Activated CD4-positive, alpha-beta memory T cell treated with anti-CD3 and anti-CD28 coated beads, Interleukin-2, amount 10 ng/mL, durations not matched to agents 7 days and 5 days (primary cell): ENCODE results near the gene CASP7. TPM values are rescaled to one million over a fixed set of nuclear protein-coding genes. Genes with fewer than 3 reads are reported as not detected.
A peak's percentile ranks its signal among the peaks of the same experiment; 100 is the strongest.
"Not testable (repeated sequence)": the region's sequence is repeated elsewhere in the genome, so short reads cannot be mapped to it uniquely, and the experiment has no call there.

Experiments used
- CTCF ChIA-PET: fragments of 350-600 bp; sonication (Branson Sonifier 250); formaldehyde crosslinking; loops from one replicate; lab custom pipeline; 2021; ENCODE audit warnings: antibody characterized with exemption, inconsistent platforms; lab: Charles Lee
- POLR2A ChIA-PET: fragments of 350-600 bp; sonication (Branson Sonifier 250); formaldehyde crosslinking; loops from one replicate; lab custom pipeline; 2021; ENCODE audit warnings: antibody characterized with exemption; lab: Charles Lee
- DNase-seq: peaks from one replicate; pipeline ENCODE4 v3.0.0-alpha.2; 2020
- H3K27ac Mint-ChIP-seq: one replicate; pipeline ENCODE4 v1.8.0; 2021; ENCODE audit warnings: mild to moderate bottlenecking, mixed read lengths
- H3K27me3 Mint-ChIP-seq: one replicate; pipeline ENCODE4 v1.8.0; 2021; ENCODE audit warnings: mixed read lengths
- H3K36me3 Mint-ChIP-seq: one replicate; pipeline ENCODE4 v1.8.0; 2021; ENCODE audit warnings: low read depth, mixed read lengths
- H3K4me1 Mint-ChIP-seq: one replicate; pipeline ENCODE4 v1.8.0; 2021; ENCODE audit warnings: mixed read lengths
- H3K4me3 Mint-ChIP-seq: one replicate; pipeline ENCODE4 v1.8.0; 2021; ENCODE audit warnings: mild to moderate bottlenecking, mixed read lengths
- H3K9me3 Mint-ChIP-seq: one replicate; pipeline ENCODE4 v1.8.0; 2021; ENCODE audit warnings: mixed read lengths
- total RNA-seq, 2 experiments: library from RNA; stranded (reverse); gene quantifications; one replicate each; pipeline ENCODE4 v1.2.3, GENCODE V29; 2021

Gene CASP7
- total RNA-seq, 2 experiments from 2014 or later = 39.0 to 39.3 TPM

DNA sequence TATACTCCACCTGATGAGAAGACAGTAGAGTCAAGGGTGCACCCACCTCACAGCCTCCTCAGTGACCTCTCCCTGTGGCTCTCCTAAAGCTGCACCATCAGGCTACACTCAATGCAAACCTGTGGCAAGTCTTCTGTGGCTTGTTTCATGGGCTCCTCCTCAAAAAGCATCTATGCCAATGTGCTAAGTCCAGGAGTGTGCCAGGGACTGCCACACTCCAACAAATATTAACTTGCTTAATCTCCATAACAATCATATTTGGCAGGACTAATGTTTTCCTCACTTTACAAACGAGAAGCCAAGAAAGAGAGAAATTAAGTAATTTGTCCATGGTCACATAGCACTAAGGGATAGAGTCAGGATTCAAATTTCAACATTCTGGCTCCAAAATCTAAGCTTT lies 27.8 kb upstream of the CASP7 start:
- no peak for DNase-seq
- peaks cover 35% of the 10 kb centered on the region for H3K27me3 Mint-ChIP-seq
- H3K27ac Mint-ChIP-seq = no peak overlapping the region
- CTCF ChIA-PET = no interaction called here
- POLR2A ChIA-PET = no interaction called here
- no peak overlapping the region for H3K4me3 Mint-ChIP-seq
- no peaks in the 10 kb centered on the region for H3K36me3 Mint-ChIP-seq
- H3K4me1 Mint-ChIP-seq = no peaks in the 10 kb centered on the region
- H3K9me3 Mint-ChIP-seq = no peaks in the 10 kb centered on the region

DNA sequence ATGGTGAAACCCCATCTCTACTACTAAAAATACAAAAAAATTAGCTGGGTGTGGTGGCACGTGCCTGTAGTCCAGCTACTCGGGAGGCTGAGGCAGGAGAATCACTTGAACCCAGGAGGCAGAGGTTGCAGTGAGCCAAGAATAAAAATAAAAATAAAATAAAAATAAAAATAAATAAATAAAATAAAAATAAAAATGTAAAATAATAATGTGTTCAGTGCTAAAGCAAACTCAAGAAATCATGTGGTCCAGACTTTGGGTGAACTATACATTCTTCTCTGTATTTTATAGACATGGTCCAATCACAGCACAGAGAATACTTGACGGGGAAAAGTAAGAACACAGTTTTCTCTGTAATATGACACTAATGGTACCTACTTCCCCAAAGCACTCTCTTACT lies 27.3 kb upstream of the CASP7 start:
- H3K4me1 Mint-ChIP-seq, POLR2A ChIA-PET, H3K27ac Mint-ChIP-seq, H3K4me3 Mint-ChIP-seq, CTCF ChIA-PET, DNase-seq, H3K9me3 Mint-ChIP-seq, H3K36me3 Mint-ChIP-seq: not testable (repeated sequence)
- peaks cover 34% of the 10 kb centered on the region for H3K27me3 Mint-ChIP-seq

DNA sequence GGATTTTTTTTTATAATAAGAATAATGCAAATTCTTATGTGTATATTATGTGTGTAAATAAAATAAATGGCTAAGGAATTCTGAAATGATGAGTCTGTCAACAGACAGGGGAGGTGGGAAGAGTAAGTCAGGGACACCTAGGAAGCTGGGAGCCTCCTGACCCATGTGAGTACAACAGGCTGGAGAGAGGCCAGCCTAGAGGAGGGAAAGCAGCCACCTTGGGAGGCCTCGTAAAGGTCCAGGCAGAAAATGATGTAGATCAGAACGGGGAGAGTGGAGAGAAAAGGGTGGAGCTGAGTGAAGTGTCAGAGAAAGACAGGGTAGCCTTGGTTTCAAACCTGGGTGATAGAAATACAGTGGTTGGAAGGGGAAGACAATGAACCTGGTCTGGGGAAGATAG lies 22.8 kb upstream of the CASP7 start:
- H3K27ac Mint-ChIP-seq = no peak overlapping the region
- DNase-seq = no peak
- H3K27me3 Mint-ChIP-seq = peaks cover 34% of the 10 kb centered on the region
- ChIA-PET CTCF (interaction anchor here (1.1 kb wide), 1 partner anchor 22 kb away, joined by 3 read pairs; no protein-coding TSS in a partner anchor), POLR2A (no interaction called here)
- no peaks in the 10 kb centered on the region for H3K36me3 Mint-ChIP-seq
- H3K4me1 Mint-ChIP-seq = no peaks in the 10 kb centered on the region
- no peaks in the 10 kb centered on the region for H3K9me3 Mint-ChIP-seq
- H3K4me3 Mint-ChIP-seq = no peak overlapping the region

DNA sequence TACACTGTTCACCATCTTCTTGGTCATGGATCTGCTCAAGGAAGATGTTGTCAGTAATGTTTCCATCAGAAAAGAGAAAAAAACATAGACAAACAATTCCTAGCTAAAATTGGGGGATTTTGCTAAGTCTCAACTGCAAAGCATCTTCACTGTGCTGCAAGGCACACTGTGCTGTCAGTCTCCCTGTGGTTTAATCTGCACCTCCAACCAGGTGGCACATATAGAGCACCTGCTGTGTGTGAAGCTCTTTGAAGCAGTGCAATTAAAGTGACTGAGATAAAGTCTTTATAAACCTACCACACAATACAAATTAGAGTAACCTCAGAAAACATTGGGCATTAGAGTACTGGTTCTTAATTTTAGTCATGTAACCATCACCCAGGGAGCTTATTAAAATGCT lies 22.2 kb upstream of the CASP7 start:
- Mint-ChIP-seq H3K9me3 (no peaks in the 10 kb centered on the region), H3K27ac (no peak overlapping the region), H3K27me3 (peaks cover 35% of the 10 kb centered on the region), H3K36me3 (no peaks in the 10 kb centered on the region), H3K4me3 (no peak overlapping the region), H3K4me1 (no peaks in the 10 kb centered on the region)
- ChIA-PET POLR2A (no interaction called here), CTCF (interaction anchor here (1.1 kb wide), 1 partner anchor 22 kb away, joined by 3 read pairs; no protein-coding TSS in a partner anchor)
- DNase-seq = no peak

DNA sequence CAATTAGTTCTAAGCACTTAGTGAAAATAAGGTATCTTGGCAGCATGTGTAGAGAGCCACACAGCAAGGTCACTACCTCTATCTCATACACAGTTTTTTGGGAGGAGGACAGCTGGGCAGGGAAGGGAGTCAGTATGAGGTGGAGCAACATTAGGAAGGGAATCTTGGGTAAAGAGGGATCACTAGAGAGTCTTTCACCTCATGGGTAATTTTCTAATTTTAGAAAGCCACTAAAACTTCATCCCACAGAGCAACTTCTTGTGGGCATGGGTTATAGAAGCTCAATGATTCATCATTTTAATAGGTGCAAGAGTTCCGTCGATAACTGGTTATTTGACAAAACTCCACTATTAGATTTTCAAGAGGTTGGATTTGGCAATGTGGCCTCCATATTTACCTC lies 18.4 kb upstream of the CASP7 start:
- Mint-ChIP-seq H3K27ac (no peak overlapping the region), H3K4me1 (peaks cover 5% of the 10 kb centered on the region), H3K36me3 (no peaks in the 10 kb centered on the region), H3K9me3 (no peaks in the 10 kb centered on the region), H3K27me3 (peaks cover 22% of the 10 kb centered on the region), H3K4me3 (no peak overlapping the region)
- CTCF ChIA-PET = no interaction called here
- POLR2A ChIA-PET = no interaction called here
- DNase-seq = no peak

DNA sequence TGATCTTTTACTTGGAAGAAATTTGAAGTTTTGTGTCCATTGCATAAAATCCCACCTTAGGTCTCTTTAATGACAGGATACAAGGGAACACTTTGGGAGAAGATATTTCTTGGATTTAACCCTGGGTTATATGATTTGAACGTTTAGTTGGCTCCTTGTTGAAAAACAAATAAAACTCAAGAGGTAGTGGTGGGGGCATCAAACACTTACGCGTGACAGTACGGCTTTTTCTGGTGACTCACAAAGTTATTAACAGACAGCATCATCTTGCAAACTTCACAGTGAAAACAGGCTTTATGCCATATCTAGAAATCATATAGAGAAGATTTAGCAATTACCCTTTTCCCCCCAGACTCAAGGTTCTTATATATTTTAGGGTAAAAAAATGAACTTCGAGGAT lies 16.6 kb upstream of the CASP7 start:
- H3K4me3 Mint-ChIP-seq = no peak overlapping the region
- H3K27me3 Mint-ChIP-seq = peaks cover 16% of the 10 kb centered on the region
- DNase-seq = no peak
- no peak overlapping the region for H3K27ac Mint-ChIP-seq
- no peaks in the 10 kb centered on the region for H3K9me3 Mint-ChIP-seq
- H3K36me3 Mint-ChIP-seq = no peaks in the 10 kb centered on the region
- CTCF ChIA-PET = no interaction called here
- POLR2A ChIA-PET = no interaction called here
- H3K4me1 Mint-ChIP-seq = peaks cover 14% of the 10 kb centered on the region

DNA sequence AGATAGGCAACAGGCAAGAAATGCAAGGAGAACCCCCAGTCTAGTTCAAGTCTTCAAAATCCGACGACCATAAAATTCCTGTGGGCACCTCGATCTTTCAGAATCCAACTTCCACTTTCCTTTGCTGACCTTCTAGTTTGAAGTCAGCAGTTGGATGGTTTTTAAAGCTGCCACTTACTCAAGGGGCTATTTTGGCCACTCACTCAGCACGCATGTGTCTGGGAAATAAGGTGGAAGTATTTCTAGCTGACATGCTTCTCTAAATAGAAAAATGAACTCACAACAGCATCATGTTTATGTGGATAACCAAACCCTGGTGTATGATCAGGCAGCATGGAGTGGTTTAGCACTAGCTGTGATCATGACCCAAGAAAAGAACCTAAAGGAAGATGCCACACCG lies 15.8 kb upstream of the CASP7 start, which contains the start of gene NRAP:
Gene NRAP, minus strand, starts transcription at position 134 of the 400 bp plus-strand sequence. CDS start 159 bp downstream, outside the sequence.
- H3K9me3 Mint-ChIP-seq = no peaks in the 10 kb centered on the region
- ChIA-PET POLR2A (no interaction called here), CTCF (no interaction called here)
- H3K27ac Mint-ChIP-seq = no peak within 1 kb of the TSS
- no peaks in the 10 kb centered on the region for H3K36me3 Mint-ChIP-seq
- H3K27me3 Mint-ChIP-seq = peaks cover 16% of the 10 kb centered on the region
- H3K4me1 Mint-ChIP-seq = peaks cover 14% of the 10 kb centered on the region
- no peak for DNase-seq
- no peak within 1 kb of the TSS for H3K4me3 Mint-ChIP-seq

DNA sequence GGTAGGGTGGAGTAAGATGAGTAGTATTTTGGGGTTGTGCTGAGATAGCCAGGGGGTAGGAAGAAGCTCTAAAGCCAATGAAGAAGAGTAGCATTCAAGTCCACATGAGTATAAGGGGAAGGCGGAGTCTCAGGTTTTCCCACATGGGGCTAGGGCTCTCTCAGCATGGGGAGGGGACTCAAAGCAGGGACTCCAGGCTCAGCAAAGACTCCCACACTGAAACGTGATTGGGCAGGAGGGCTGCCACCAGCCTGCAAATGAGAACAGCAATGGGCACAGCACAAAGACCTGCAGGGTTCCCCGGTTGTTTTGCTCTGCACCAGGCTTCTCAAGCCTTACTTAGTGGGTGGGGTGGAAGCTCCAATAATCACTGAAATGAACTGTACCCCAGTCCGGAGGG lies 14.4 kb upstream of the CASP7 start:
- Mint-ChIP-seq H3K27me3 (peaks cover 16% of the 10 kb centered on the region), H3K27ac (no peak overlapping the region), H3K36me3 (no peaks in the 10 kb centered on the region), H3K4me3 (no peak overlapping the region), H3K9me3 (no peaks in the 10 kb centered on the region), H3K4me1 (peaks cover 14% of the 10 kb centered on the region)
- DNase-seq = no peak
- ChIA-PET POLR2A (interaction anchor here (2.1 kb wide), 1 partner anchor 14 kb away, joined by 8 read pairs; the partner anchor contains the start of gene CASP7), CTCF (interaction anchor here (1.4 kb wide), 1 partner anchor 14 kb away, joined by 3 read pairs; no protein-coding TSS in a partner anchor)

DNA sequence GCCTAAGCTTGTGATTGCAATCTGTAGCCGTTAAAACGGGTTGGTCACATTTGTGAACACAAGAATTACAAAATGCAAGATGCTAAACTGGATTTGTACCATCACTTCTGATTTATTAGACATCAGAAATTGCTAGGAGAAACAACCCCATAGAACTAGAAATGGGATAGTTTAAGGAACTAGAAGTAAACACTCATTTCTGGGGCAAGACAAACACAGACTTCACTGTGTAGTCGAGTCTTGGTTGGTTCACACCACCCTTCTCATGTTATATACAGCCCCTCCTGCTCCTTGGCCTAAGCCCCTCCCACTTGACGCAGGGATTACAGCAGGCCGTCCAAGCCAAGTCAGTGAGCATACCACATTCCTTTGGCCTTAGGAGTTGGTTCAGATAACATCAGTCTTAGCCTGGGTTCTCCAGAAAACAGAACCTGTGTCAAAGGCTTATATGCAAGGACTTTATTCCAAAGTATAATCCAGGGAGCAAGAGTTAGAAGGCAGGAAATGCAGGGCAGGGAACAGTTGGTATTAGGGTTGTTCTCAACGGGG lies 13.8 kb upstream of the CASP7 start:
- Mint-ChIP-seq H3K9me3 (no peaks in the 10 kb centered on the region), H3K36me3 (no peaks in the 10 kb centered on the region), H3K4me1 (peaks cover 14% of the 10 kb centered on the region), H3K27me3 (peaks cover 19% of the 10 kb centered on the region), H3K4me3 (no peak overlapping the region), H3K27ac (no peak overlapping the region)
- POLR2A ChIA-PET = interaction anchor here (2.1 kb wide), 1 partner anchor 13 kb away, joined by 8 read pairs; the partner anchor contains the start of gene CASP7
- no peak for DNase-seq
- CTCF ChIA-PET = interaction anchor here (1.4 kb wide), 1 partner anchor 13 kb away, joined by 3 read pairs; no protein-coding TSS in a partner anchor

DNA sequence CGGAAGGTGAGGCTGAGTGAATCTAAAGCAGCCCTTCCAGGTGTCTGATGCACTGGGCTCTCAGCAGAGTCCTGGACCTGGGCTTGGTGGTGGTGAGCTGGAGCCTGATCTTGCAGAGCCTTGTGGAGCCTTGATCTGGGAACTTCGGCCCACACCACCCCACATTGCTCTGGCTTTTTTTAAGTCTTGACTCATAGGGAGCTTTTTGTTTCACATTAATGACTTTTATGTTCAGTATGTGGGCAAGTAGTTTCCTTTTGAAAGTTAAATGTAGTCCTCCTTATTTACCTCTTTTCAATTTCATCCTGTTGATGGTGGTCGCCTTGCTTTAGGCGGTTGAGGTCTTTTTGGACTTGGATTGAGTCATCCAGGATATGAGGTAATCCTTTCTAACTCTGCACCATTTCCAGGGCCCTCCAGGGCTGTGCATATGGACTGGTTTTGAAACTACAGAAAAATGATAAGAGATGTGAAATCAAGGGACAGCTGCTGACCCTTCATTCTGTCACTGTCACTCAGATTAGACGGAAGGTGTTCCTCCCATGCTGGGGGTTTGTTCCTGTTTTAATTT lies 12.9 kb upstream of the CASP7 start:
- H3K9me3 Mint-ChIP-seq = no peaks in the 10 kb centered on the region
- ChIA-PET CTCF (interaction anchor here (1.4 kb wide), 1 partner anchor 12 kb away, joined by 3 read pairs; no protein-coding TSS in a partner anchor), POLR2A (interaction anchor here (1.5 to 2.1 kb wide), 3 partner anchors 13 to 15 kb away, joined by 5 to 8 read pairs (median 5); partner anchors contain the start of gene CASP7)
- H3K4me1 Mint-ChIP-seq = peaks cover 14% of the 10 kb centered on the region
- peaks cover 20% of the 10 kb centered on the region for H3K27me3 Mint-ChIP-seq
- H3K27ac Mint-ChIP-seq = peak overlapping the region; percentile 24
- peak; percentile 44 for DNase-seq
- no peaks in the 10 kb centered on the region for H3K36me3 Mint-ChIP-seq
- H3K4me3 Mint-ChIP-seq = no peak overlapping the region

DNA sequence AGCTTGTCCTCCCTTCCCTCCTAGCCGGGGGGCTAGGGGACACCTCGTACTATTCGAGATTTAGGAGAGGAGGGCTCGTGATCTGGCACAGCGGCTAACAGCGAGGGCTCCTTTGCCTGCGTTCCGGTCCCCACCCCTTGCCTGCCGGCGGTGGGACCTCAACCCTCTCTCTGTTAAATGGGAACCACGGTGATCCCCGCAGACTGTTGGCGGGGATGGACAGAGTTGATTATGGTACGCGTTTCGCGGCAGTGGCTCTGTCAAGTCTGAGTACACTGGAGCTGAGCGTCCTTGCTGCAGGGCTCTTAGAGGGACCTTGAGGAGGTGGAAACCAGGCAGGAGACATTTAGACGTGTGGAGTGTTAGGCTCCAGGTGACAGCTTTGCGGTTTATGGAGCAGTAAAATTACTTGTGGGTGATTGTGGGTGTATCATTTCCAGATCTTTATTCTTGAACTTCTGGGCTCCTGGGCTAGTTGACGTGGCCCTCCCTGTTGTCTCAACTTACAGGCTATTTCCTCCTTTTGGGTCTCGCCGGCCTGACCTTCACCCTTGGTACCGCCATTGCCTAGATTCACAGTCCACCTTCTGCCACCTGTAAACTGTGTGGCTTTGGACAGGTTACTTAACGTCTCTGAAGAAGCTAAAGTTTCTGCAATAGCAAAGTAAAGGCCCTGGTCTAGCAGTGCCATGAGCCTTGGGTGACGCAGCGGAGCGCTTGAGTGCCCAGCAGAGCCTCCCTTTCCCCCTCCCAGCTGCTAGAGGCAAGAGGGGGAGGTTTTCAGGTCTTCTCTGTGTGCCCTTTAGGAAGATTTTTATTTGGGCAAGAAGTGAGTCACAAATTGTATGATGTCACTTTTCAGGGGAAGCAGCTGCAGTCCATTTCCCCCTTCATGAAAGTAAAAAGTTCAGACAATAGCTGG lies 739 bp downstream of the CASP7 start:
- Mint-ChIP-seq H3K36me3 (peaks cover 40% of the 10 kb centered on the region), H3K9me3 (peaks cover 18% of the 10 kb centered on the region), H3K4me3 (peak overlapping the region; percentile 98), H3K27me3 (peaks cover 7% of the 10 kb centered on the region), H3K27ac (peak overlapping the region; percentile 93), H3K4me1 (peaks cover 48% of the 10 kb centered on the region)
- peak; percentile 45 for DNase-seq
- POLR2A ChIA-PET = interaction anchor here (0.7 to 4.1 kb wide), 16 partner anchors 10 to 861 kb away, joined by 3 to 16 read pairs (median 4); partner anchors contain the start of genes CCDC186 and DCLRE1A
- CTCF ChIA-PET = interaction anchor here (1.0 to 1.9 kb wide), 4 partner anchors 22 to 47 kb away, joined by 4 to 8 read pairs (median 5); no protein-coding TSS in a partner anchor
